Measurements from ENCODE around the gene CORT. TPM values are rescaled to one million over a fixed set of nuclear protein-coding genes. Genes with fewer than 3 reads are reported as not detected.
"Not testable (repeated sequence)": the region's sequence is repeated elsewhere in the genome, so short reads cannot be mapped to it uniquely, and the experiment has no call there.

The CORT gene
- total and polyA plus RNA-seq, 11 donors, result 0.19 to 0.37 TPM; not detected in 9

DNA sequence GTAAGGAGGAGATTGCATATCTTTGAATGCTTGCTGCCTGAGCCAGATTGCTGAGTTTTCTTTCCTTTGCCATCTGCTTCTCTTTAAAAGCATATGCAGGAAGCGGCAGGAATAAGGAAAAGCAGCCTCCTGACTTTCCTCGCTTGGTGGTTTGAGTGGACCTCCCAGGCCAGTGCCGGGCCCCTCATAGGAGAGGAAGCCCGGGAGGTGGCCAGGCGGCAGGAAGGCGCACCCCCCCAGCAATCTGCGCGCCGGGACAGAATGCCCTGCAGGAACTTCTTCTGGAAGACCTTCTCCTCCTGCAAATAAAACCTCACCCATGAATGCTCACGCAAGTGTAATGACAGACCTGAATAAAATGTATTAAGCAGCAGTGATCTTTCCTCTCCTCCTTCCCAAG lies 1.5 kb downstream of the CORT start:
- peak overlapping the region in 2 of 12 donors; percentile 0 to 22 for H3K4me3 ChIP-seq

DNA sequence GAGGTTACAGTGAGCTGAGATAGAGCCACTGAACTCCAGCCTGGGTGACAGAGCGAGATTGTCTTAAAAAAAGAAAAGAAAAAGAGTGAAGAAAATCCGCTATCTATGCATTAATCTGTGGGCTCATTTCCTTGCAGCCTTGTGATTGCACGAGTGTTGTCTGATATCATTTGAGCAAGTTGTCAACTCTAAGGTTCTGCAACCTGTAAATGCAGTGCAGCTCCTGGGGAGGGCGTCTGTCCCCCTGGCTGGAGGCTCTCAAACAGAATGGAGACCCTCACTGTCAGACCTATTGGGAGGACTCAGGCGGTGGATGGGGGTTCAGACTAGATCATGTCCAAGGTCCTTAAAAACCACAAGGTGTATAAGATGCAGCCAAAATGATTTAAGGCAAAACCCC lies 6.2 kb downstream of the CORT start:
- Histone ChIP-seq H3K9me3 (no peaks in the 10 kb centered on the region), H3K4me3 (no peak overlapping the region), H3K27ac (no peak overlapping the region), H3K4me1 (peaks cover 0 to 25% (median 2%) of the 10 kb centered on the region in 12 donors), H3K36me3 (peaks cover 0 to 15% (median 9%) of the 10 kb centered on the region in 9 donors), H3K27me3 (no peaks in the 10 kb centered on the region)
- intact Hi-C loops (cut with DNase I), result no loop called here
- ATAC-seq (no peak), DNase-seq (no peak)
- WGBS, 4 donors, result 83 to 89% (median 86%) methylated on average over 5 of the region's 5 CpGs
- TF ChIP-seq POLR2A (IDR thresholded peaks at IDR 0.05), result no peak
- TF ChIP-seq, protein P1, sequence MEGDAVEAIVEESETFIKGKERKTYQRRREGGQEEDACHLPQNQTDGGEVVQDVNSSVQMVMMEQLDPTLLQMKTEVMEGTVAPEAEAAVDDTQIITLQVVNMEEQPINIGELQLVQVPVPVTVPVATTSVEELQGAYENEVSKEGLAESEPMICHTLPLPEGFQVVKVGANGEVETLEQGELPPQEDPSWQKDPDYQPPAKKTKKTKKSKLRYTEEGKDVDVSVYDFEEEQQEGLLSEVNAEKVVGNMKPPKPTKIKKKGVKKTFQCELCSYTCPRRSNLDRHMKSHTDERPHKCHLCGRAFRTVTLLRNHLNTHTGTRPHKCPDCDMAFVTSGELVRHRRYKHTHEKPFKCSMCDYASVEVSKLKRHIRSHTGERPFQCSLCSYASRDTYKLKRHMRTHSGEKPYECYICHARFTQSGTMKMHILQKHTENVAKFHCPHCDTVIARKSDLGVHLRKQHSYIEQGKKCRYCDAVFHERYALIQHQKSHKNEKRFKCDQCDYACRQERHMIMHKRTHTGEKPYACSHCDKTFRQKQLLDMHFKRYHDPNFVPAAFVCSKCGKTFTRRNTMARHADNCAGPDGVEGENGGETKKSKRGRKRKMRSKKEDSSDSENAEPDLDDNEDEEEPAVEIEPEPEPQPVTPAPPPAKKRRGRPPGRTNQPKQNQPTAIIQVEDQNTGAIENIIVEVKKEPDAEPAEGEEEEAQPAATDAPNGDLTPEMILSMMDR (IDR thresholded peaks at IDR 0.05), result no peak

More for the DNA sequence above, 1.5 kb downstream of the CORT start:
- Histone ChIP-seq H3K36me3 (no peaks in the 10 kb centered on the region), H3K4me1 (peaks cover 0 to 11% (median 3%) of the 10 kb centered on the region in 12 donors), H3K27ac (peak overlapping the region in 1 of 12 donors; percentile 10), H3K9me3 (no peaks in the 10 kb centered on the region), H3K27me3 (no peaks in the 10 kb centered on the region)
- TF ChIP-seq POLR2A (IDR thresholded peaks at IDR 0.05), result no peak
- TF ChIP-seq, protein P1 (IDR thresholded peaks at IDR 0.05), result no peak
- intact Hi-C loops (cut with DNase I), result no loop called here
- DNase-seq, result no peak
- ATAC-seq, result peak in 2 of 4 donors; percentile 38 to 60
- WGBS, 4 donors, result 17 to 24% (median 24%) methylated on average over 10 of the region's 10 CpGs

DNA sequence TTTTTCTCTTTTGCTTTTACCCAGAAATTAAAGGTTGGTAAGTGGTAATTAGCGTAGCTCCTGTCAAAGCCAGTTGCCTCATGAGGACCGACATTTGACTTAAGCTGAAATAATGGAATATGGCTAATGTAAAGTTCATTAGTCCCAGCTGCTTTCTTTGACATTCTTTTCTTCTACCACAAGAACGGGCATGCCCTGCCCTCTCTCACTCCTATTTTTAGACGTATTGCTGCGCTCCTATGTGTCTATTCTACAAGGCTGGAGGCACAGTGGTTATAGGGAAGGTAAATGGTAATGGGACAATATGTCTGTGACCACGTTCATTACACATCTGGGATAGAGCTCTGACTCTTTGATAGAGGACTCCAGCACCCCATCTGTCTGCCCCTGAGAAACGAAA lies 6.8 kb downstream of the CORT start:
- peak in 1 of 5 donors; percentile 3 for DNase-seq
- intact Hi-C loops (cut with DNase I), result no loop called here
- ATAC-seq, result peak in 3 of 4 donors; percentile 46 to 61 (median 54)
- no peak for TF ChIP-seq POLR2A (IDR thresholded peaks at IDR 0.05)
- TF ChIP-seq, protein P1 (IDR thresholded peaks at IDR 0.05), result no peak
- Histone ChIP-seq H3K4me3 (no peak overlapping the region), H3K36me3 (peaks cover 0 to 21% (median 15%) of the 10 kb centered on the region in 9 donors), H3K9me3 (no peaks in the 10 kb centered on the region), H3K27ac (peak overlapping the region in 1 of 12 donors; percentile 33), H3K4me1 (peaks cover 0 to 19% (median 0%) of the 10 kb centered on the region in 12 donors), H3K27me3 (no peaks in the 10 kb centered on the region)
- 56 to 65% (median 60%) methylated on average over 7 of the region's 7 CpGs for WGBS, 4 donors

DNA sequence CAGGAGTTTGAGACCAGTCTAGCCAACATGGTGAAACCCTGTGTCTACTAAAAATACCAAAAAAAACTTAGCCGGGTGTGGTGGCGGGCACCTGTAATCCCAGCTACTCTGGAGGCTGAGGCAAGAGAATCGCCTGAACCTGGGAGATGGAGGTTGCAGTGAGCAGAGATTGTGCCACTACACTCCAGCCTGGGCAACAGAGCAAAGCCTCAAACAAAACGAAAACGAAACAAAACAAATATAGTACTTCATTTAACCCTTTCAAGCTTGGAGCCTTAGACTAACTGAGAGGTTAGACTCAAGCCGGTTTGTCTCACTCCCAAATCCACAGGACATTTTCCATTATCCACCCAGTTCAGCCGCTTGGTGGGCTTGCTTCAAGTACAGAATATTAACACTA lies 7.6 kb downstream of the CORT start:
- H3K27me3 ChIP-seq; DNase-seq; ATAC-seq; H3K9me3 ChIP-seq; intact Hi-C loops (cut with DNase I): not testable (repeated sequence)
- Histone ChIP-seq H3K36me3 (peaks cover 2 to 29% (median 23%) of the 10 kb centered on the region in 9 donors), H3K4me3 (peak overlapping the region in 1 of 12 donors; percentile 22), H3K27ac (peak overlapping the region in 1 of 12 donors; percentile 20), H3K4me1 (peaks cover 0 to 18% (median 0%) of the 10 kb centered on the region in 12 donors)
- WGBS, 4 donors, result 64 to 70% (median 67%) methylated on average over 7 of the region's 7 CpGs

DNA sequence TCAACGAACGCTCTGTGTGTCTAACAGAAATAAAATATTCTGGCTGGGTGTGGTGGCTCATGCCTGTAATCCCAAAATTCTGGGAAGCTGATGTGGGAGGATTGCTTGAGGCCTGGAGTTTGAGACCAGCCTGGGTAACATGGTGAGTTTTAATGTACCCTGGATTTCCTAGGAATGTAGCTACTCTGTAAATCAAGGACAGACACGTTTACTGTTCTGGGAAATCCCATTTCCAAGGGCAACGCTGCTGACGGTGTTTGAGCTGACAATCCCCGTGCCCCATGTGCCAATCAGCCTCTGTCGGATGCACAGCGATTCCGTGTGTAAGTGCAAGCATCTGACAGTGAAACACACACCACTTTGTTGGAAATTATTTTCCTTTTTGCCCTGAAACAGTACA lies 8.0 kb downstream of the CORT start:
- 64 to 84% (median 70%) methylated on average over 9 of the region's 9 CpGs for WGBS, 4 donors
- H3K27me3 ChIP-seq, result no peaks in the 10 kb centered on the region

More for the DNA sequence above, 8.0 kb downstream of the CORT start:
- intact Hi-C loops (cut with DNase I), result no loop called here
- TF ChIP-seq, protein P1 (IDR thresholded peaks at IDR 0.05), result no peak
- no peak for TF ChIP-seq POLR2A (IDR thresholded peaks at IDR 0.05)
- H3K4me3 ChIP-seq, result peak overlapping the region in 1 of 12 donors; percentile 22
- peak overlapping the region in 1 of 12 donors; percentile 20 for H3K27ac ChIP-seq
- DNase-seq, result peak in 1 of 5 donors; percentile 3
- peaks cover 0 to 18% (median 0%) of the 10 kb centered on the region in 12 donors for H3K4me1 ChIP-seq
- no peak for ATAC-seq
- H3K36me3 ChIP-seq, result peaks cover 2 to 33% (median 27%) of the 10 kb centered on the region in 9 donors
- H3K9me3 ChIP-seq, result no peaks in the 10 kb centered on the region
